Fibroblast of villous mesenchyme (primary cell): ENCODE data around the gene DIDO1. TPM values are rescaled to one million over a fixed set of nuclear protein-coding genes. Genes with fewer than 3 reads are reported as not detected.

Source experiments
- DNase-seq: peaks from one replicate; pipeline ENCODE4 v3.0.0-alpha.2; 2010; ENCODE audit warnings: low read depth
- H3K4me3 ChIP-seq: 2 replicates; pipeline ENCODE4 v1.5.1; 2011; ENCODE audit warnings: low read depth, mild to moderate bottlenecking, low read length
- total RNA-seq: library from RNA; depleted of rRNA; stranded (reverse); fragments of >200 nt; gene quantifications from 2 replicates; pipeline ENCODE4 v1.2.3, GENCODE V29; 2012
- TF ChIP-seq, protein P1 (sequence below): IDR thresholded peaks from 2 replicates; pipeline ENCODE4 v1.5.1; 2012; ENCODE audit warnings: low read depth, mild to moderate bottlenecking, low read length; ENCODE audit not compliant: insufficient read depth

DIDO1 gene
- total RNA-seq, 1 donor: 47.5 TPM

DNA sequence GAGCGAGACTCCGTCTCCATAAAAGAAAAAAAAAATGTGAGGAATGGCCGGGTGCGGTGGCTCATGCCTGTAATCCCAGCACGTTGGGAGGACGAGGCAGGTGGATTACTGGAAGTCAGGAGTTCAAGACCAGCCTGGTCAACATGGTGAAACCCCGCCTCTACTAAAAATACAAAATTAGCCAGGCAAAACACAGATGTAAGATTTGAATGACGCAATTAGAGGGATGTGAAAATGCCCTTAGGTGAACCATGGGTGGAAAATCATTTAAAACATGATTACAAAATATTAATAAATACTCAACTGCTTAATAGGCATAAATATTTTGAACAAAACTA is 88.5 kb downstream of the DIDO1 start:
- DNase-seq: no peak
- no peak overlapping the region for H3K4me3 ChIP-seq
- TF ChIP-seq, protein P1, sequence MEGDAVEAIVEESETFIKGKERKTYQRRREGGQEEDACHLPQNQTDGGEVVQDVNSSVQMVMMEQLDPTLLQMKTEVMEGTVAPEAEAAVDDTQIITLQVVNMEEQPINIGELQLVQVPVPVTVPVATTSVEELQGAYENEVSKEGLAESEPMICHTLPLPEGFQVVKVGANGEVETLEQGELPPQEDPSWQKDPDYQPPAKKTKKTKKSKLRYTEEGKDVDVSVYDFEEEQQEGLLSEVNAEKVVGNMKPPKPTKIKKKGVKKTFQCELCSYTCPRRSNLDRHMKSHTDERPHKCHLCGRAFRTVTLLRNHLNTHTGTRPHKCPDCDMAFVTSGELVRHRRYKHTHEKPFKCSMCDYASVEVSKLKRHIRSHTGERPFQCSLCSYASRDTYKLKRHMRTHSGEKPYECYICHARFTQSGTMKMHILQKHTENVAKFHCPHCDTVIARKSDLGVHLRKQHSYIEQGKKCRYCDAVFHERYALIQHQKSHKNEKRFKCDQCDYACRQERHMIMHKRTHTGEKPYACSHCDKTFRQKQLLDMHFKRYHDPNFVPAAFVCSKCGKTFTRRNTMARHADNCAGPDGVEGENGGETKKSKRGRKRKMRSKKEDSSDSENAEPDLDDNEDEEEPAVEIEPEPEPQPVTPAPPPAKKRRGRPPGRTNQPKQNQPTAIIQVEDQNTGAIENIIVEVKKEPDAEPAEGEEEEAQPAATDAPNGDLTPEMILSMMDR: no peak

DNA sequence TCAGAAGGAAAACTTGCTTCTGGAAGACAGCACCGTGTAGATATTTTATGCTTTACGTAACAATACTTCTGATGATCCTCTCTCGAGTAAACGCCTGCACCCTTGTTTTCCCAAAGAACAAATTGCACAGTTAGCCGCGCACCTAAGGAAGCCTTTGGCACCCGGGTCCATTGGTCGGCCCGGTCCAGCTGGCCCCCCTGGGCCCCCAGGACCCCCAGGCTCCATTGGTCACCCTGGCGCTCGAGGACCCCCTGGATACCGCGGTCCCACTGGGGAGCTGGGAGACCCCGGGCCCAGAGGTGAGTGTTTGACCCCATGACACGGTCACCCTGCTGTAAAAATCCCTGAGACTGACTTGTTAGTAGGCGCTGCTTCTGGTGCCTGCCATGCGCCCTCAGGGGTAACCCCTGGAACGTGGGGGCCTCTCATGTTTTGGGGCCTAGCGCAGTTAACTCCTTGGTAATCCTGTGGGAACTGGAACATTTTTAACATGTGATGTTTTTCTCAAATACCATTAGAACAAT is 89.3 kb downstream of the DIDO1 start:
- no peak overlapping the region for H3K4me3 ChIP-seq
- TF ChIP-seq, protein P1: no peak
- DNase-seq: no peak

DNA sequence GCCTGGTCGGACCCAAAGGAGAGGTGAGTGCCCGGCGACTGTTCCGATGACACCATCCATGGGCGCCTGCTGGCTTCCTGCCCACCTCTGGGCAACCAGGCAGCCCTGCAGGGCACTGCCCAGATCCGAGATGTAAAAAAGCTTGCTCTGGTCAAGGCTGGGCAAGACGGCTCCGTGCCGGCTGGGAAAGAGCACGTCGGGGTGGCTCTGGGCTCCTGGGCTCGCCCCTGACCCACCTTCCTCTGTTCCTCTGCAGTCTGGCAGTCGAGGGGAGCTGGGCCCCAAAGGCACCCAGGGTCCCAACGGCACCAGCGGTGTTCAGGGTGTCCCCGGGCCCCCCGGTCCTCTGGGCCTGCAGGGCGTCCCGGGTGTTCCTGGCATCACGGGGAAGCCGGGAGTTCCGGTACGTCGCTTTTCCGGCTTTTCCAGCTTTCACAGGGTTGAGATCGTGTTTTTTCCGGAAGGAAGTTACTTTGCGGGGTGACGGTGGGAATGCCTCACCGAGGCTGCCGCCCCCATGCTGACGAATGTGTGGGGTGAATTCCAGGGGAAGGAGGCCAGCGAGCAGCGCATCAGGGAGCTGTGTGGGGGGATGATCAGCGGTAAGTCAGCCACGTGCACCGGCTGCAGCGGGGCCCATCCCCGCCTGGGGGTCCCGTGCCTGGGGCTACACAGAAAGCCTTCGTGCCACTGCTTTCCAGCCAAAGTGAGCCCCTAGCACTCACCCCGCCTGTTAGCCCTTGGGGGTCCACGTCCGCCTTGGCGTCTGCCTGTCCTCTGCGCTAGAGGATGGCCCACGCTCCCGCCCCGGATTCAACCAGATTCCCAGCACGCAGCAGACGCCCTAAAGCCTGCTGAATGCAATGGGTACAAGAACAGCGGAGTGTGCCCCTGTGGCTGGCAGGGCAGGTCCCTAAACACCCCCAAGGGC is 90.1 kb downstream of the DIDO1 start:
- no peak overlapping the region for H3K4me3 ChIP-seq
- TF ChIP-seq, protein P1: no peak
- no peak for DNase-seq

DNA sequence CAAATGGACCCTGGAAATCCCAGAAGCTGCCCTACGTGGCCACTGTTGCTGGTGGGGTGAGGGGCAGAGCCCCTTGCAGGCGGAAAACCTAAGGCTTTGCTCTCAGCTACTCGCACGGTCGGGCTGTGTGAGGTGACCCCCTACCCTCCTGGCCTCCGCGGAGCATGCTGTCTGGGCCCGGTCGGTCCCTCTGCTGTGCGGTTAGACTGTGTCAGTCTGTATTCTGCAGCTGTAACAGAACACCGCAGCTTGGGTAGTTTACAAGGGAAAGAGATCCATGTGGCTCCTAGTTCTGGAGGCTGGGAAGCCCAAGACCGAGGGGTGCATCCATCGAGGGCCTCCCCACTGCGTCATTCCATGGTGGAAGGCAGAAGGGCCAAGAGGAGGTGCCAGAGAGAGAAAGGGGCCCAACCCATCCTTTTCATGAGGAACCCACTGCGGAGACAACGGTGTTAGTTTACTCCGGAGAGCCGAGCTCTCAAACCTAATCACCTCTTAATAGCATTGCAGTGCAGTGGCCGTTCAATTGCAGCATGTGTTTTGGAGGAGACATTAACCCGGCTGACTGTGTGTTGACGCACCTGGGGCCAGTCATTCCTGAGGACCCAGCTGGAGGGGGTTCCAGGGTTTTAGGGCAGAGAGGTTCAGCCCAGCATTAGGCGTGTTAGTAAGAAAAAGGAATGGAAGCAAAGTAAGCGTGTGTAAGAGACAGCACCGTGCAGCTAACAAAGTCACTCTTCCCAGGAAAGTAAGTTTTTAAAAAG is 91.2 kb downstream of the DIDO1 start:
- TF ChIP-seq, protein P1: no peak
- DNase-seq: no peak
- no peak overlapping the region for H3K4me3 ChIP-seq

DNA sequence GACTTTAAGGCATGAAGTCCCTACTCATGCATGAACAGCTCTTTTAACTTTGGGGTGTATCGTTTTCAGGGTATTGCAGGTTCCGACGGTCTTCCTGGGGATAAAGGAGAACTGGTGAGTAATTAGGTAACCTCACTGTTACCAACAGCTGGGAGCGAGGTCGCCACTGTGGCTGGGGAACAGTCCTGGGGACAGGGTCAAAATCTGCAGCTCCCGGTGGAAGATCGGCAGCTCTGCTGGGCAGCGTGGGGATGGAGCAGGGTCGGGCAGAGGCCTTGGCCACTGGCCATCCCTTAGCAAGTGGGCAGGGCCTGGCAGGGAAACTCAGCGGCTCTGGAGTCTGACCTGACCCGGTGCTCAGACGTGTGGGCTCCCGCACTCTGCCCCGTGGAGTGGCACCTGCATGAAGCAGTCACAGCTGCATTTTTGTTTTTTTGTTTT is 93.3 kb downstream of the DIDO1 start:
- DNase-seq: no peak
- TF ChIP-seq, protein P1: no peak

DNA sequence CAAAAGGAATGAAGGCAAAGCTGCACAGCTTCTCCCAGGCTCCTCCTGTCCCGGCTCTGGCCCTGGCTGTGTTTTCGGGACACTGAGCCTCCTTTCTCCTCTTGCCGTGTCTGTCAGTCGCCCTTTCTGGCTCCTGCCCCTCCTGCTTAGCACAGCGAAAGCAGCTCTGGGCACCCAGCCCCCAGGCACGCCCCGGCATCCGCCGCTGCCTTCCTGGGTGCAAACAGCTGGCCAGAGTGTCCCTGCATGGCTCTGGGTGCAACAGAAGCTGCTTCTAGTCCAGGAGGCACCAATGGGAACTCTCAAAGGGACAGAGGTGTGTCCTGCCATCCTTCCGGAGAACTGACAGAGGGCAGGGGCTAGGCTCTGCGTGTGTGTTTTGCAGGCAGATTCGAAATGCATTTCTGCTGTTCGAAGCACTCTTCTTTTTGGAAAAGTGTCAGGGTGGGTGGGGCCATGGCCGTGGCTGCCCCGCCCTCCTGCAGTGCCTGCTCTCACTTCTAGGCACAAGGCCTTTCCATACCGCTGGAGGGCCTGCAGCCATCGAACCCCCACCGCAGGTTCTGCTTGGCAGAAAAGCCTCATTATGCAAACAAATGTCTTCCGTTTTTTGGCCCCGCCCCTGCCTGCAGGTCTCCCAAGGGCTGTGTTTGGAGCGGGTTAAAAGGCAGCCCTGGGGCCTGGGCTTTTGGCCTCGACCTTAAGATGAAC is 93.9 kb downstream of the DIDO1 start:
- no peak overlapping the region for H3K4me3 ChIP-seq
- TF ChIP-seq, protein P1: no peak
- DNase-seq: peak; percentile 30

More for the DNA sequence above, 93.3 kb downstream of the DIDO1 start:
- H3K4me3 ChIP-seq: no peak overlapping the region
